Measurements from ENCODE around the gene ARL3.

DNA sequence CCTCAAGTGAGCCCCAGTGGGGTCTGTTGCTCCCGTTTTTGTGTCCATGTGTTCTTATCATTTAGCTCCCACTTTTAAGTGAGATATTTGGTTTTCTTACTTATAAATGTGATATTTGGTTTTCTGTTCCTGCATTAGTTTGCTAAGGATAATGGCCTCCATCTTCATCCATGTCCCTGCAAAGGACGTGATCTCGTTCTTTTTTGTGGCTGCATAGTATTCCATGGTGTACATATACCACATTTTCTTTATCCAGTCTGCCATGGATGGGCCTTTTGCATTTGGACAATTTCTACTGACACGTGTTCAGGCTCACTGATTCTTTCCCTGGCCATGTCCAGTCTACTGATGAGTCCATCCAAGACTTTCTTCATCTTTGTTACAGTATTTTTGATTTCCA lies 9.8 kb upstream of the ARL3 start:
- TF ChIP-seq, protein P1, sequence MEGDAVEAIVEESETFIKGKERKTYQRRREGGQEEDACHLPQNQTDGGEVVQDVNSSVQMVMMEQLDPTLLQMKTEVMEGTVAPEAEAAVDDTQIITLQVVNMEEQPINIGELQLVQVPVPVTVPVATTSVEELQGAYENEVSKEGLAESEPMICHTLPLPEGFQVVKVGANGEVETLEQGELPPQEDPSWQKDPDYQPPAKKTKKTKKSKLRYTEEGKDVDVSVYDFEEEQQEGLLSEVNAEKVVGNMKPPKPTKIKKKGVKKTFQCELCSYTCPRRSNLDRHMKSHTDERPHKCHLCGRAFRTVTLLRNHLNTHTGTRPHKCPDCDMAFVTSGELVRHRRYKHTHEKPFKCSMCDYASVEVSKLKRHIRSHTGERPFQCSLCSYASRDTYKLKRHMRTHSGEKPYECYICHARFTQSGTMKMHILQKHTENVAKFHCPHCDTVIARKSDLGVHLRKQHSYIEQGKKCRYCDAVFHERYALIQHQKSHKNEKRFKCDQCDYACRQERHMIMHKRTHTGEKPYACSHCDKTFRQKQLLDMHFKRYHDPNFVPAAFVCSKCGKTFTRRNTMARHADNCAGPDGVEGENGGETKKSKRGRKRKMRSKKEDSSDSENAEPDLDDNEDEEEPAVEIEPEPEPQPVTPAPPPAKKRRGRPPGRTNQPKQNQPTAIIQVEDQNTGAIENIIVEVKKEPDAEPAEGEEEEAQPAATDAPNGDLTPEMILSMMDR (conservative IDR thresholded peaks at IDR 0.05): no peak
- TF ChIP-seq ZFX (IDR thresholded peaks at IDR 0.05): no peak

All from C4-2B (cell line).